AG10803 (cell line): ENCODE data around the gene RACGAP1.

Experiments used
- DNase-seq: peaks from one replicate; pipeline ENCODE4 v3.0.0; 2010; ENCODE audit warnings: low read depth
- H3K4me3 ChIP-seq: 2 replicates; pipeline ENCODE4 v1.5.1; 2011; ENCODE audit warnings: mild to moderate bottlenecking, low read length, control low read depth
- TF ChIP-seq, protein P1 (sequence below): conservative IDR thresholded peaks from 2 replicates; pipeline ENCODE4 v1.5.1; 2011; ENCODE audit warnings: mild to moderate bottlenecking, low read length, control low read depth, inconsistent platforms

Gene RACGAP1

DNA sequence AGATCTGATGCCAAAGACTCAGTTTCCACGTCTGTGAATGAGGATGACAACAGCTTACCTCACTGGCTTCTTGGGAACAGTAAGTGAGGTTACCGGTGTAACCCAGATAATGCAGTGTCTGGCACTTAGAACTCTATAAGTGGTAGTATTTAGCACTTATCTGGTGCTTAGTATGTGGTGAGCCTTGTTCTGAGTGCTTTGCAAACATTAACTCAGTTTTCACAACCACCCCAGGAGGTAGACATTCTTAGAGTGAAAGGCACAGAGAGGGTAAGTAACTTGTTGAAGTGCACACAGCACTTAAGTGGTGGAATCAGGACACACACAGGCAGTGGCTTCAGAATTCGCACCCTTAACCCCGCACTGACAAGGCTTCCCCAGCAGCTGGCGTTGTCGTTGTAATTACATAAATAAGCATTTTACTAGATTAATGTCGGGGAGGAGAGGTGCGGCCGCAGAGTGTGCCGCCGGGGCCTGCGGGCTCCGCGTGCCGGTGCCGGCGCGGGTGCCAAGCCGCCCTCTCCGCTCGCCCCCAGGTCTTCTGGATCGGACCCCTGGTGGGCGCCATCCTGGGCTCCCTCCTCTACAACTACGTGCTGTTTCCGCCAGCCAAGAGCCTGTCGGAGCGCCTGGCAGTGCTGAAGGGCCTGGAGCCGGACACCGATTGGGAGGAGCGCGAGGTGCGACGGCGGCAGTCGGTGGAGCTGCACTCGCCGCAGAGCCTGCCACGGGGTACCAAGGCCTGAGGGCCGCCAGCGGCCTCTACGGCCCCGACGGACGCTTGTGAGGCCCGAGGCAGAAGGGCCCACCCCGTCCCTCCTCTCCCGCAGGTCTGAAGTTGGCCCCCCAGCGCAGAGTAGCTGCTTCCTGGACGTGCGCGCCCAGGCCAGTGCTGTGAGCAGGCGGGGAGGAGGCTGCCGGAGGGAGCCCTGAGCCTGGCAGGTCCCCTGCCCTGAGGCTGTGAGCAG lies 70.1 kb downstream of the RACGAP1 start:
- no peak for DNase-seq
- TF ChIP-seq, protein P1, sequence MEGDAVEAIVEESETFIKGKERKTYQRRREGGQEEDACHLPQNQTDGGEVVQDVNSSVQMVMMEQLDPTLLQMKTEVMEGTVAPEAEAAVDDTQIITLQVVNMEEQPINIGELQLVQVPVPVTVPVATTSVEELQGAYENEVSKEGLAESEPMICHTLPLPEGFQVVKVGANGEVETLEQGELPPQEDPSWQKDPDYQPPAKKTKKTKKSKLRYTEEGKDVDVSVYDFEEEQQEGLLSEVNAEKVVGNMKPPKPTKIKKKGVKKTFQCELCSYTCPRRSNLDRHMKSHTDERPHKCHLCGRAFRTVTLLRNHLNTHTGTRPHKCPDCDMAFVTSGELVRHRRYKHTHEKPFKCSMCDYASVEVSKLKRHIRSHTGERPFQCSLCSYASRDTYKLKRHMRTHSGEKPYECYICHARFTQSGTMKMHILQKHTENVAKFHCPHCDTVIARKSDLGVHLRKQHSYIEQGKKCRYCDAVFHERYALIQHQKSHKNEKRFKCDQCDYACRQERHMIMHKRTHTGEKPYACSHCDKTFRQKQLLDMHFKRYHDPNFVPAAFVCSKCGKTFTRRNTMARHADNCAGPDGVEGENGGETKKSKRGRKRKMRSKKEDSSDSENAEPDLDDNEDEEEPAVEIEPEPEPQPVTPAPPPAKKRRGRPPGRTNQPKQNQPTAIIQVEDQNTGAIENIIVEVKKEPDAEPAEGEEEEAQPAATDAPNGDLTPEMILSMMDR = no peak
- no peak overlapping the region for H3K4me3 ChIP-seq

DNA sequence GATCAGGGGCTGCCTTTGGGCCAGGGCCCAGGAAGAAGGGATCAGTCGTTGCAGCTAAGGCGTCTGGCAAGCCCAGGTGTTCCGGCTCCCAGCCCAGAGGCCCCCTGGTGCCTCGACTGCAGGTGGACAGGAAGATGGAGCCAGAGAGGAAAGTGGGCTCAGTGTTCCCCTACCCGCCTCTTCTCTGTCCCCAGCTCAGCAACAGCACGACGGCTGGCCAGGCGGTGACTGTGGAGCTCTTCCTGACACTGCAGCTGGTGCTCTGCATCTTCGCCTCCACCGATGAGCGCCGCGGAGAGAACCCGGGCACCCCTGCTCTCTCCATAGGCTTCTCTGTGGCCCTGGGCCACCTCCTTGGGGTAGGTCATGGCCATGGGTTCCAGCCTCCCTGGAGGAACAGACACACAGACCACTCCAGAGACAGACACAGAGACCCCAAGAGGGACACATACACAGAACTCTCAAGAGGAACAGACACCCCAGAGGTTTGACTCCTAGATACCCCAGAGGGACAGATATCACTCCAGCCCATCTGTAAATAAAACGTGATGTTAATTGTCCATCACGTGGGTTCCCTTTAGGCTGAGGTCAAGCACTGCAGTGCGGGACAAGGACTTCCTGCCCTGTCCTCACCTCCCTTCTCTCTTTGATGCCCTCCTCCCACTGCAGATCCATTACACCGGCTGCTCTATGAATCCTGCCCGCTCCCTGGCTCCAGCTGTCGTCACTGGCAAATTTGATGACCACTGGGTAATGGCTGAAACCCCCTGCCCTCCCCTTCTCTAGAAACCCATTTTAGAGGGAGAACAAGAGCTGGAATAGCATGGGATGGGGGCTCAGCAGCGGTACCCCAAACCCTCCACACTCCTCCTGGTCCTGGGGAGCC lies 71.1 kb downstream of the RACGAP1 start:
- no peak overlapping the region for H3K4me3 ChIP-seq
- TF ChIP-seq, protein P1 = no peak
- no peak for DNase-seq

DNA sequence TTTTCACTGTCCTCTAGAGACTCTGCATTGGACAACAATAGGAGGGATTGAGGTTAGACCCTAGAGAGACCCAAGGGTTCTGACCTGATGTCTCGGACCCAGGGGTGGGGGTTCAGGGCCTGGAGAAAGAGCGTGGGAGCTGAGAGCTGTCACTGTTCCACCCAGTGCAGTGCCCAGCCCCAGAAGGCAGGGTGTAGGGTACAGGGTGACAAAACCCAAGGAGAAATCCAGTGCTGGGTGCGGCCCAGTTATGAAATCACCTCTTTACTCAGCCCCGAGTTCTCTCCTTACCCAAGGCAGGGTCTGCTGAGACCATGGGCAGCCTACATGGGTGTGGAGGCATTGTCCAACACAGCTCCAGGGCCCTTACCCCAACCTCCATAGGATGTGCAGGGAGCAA lies 72.1 kb downstream of the RACGAP1 start:
- H3K4me3 ChIP-seq = no peak overlapping the region
- TF ChIP-seq, protein P1 = no peak
- no peak for DNase-seq

GRCh38 chr12:49952391-49953055 lies 72.8 kb downstream of the RACGAP1 start:
- H3K4me3 ChIP-seq = no peak overlapping the region
- TF ChIP-seq, protein P1 = no peak
- DNase-seq = no peak

GRCh38 chr12:49951411-49952240 lies 73.7 kb downstream of the RACGAP1 start:
- no peak for DNase-seq
- no peak overlapping the region for H3K4me3 ChIP-seq
- TF ChIP-seq, protein P1 = no peak
